Peyer's patch (tissue), 4 donors: ENCODE measurements around the gene NRIP1. TPM values are rescaled to one million over a fixed set of nuclear protein-coding genes. Genes with fewer than 3 reads are reported as not detected.

Experiments
- DNase-seq, 3 donors: peaks; one replicate each; pipeline ENCODE4 v3.0.0-alpha.2; 2017 to 2019
- H3K27ac ChIP-seq, 4 donors: fragments of 200-600 bp; sonication (generic); one replicate each; pipeline ENCODE4 v1.5.1; 2016 to 2019
- H3K27me3 ChIP-seq, 2 donors: fragments of 200-600 bp; sonication (generic); one replicate each; pipeline ENCODE4 v1.5.1; 2019
- H3K36me3 ChIP-seq, 3 donors: fragments of 200-600 bp; sonication (generic); one replicate each; pipeline ENCODE4 v1.5.1; 2016 to 2019
- H3K4me1 ChIP-seq, 4 donors: fragments of 200-600 bp; sonication (generic); one replicate each; pipeline ENCODE4 v1.5.1; 2016 to 2019
- H3K4me3 ChIP-seq, 4 donors: fragments of 200-600 bp; sonication (generic); 1 replicate in 3 of 4; 2 replicates in 1 of 4; pipeline ENCODE4 v1.5.1; 2016 to 2019; ENCODE audit warnings: mild to moderate bottlenecking in 1 of 4
- H3K9me3 ChIP-seq, 4 donors: fragments of 200-600 bp; sonication (generic); one replicate each; pipeline ENCODE4 v1.5.1; 2016 to 2019; ENCODE audit warnings: mild to moderate bottlenecking in 1 of 4
- CTCF ChIP-seq, 6 experiments: fragments of 450-650 bp in 4 of 6; fragments of 200-600 bp in 2 of 6; sonication (generic) in 1 of 6; IDR thresholded peaks; one replicate each; pipeline ENCODE4 v1.5.1; 2017 to 2019; ENCODE audit warnings: antibody characterized with exemption in 6 of 6, mild to moderate bottlenecking in 3 of 6, moderate library complexity in 1 of 6
- POLR2A ChIP-seq, 2 donors: fragments of 450-650 bp; IDR thresholded peaks; one replicate each; pipeline ENCODE4 v1.5.1; 2017; ENCODE audit warnings: antibody characterized with exemption in 2 of 2, mild to moderate bottlenecking in 2 of 2, moderate library complexity in 2 of 2
- total RNA-seq, 4 donors: library from RNA; depleted of rRNA; stranded (reverse); fragments of >200 nt; gene quantifications; one replicate each; pipeline ENCODE4 v1.1.0, GENCODE V29; 2016

The NRIP1 gene
- total RNA-seq, 4 donors from 2014 or later, result 37.4 to 72.9 (median 53.6) TPM

GRCh38 chr21:15000081-15000480, 64.7 kb downstream of the NRIP1 start:
- Histone ChIP-seq H3K27ac (no peak overlapping the region), H3K36me3 (no peaks in the 10 kb centered on the region), H3K27me3 (no peaks in the 10 kb centered on the region), H3K4me3 (no peak overlapping the region), H3K4me1 (peaks cover 0 to 38% (median 0%) of the 10 kb centered on the region in 4 donors), H3K9me3 (no peaks in the 10 kb centered on the region)
- no peak for TF ChIP-seq POLR2A (IDR thresholded peaks at IDR 0.05)
- no peak for TF ChIP-seq CTCF (IDR thresholded peaks at IDR 0.05)
- no peak for DNase-seq

- TF ChIP-seq POLR2A (IDR thresholded peaks at IDR 0.05), result no peak
- Histone ChIP-seq H3K4me3 (no peak overlapping the region), H3K4me1 (peaks cover 0 to 27% (median 0%) of the 10 kb centered on the region in 4 donors), H3K27ac (no peak overlapping the region), H3K27me3 (no peaks in the 10 kb centered on the region), H3K36me3 (no peaks in the 10 kb centered on the region), H3K9me3 (no peaks in the 10 kb centered on the region)
- no peak for DNase-seq
These were observed 66.0 kb downstream of the NRIP1 start for GRCh38 chr21:14998784-14999183.

GRCh38 chr21:14998336-14998735, 66.5 kb downstream of the NRIP1 start:
- no peak for DNase-seq

GRCh38 chr21:14995695-14996490, 68.9 kb downstream of the NRIP1 start:
- no peak for DNase-seq
- no peaks in the 10 kb centered on the region for H3K9me3 ChIP-seq
- TF ChIP-seq POLR2A (IDR thresholded peaks at IDR 0.05), result no peak
- TF ChIP-seq CTCF (IDR thresholded peaks at IDR 0.05), result no peak

More at GRCh38 chr21:14998336-14998735, 66.5 kb downstream of the NRIP1 start:
- Histone ChIP-seq H3K4me3 (no peak overlapping the region), H3K4me1 (peaks cover 0 to 23% (median 0%) of the 10 kb centered on the region in 4 donors), H3K27me3 (no peaks in the 10 kb centered on the region), H3K27ac (no peak overlapping the region), H3K9me3 (no peaks in the 10 kb centered on the region), H3K36me3 (no peaks in the 10 kb centered on the region)
- no peak for TF ChIP-seq POLR2A (IDR thresholded peaks at IDR 0.05)
- no peak for TF ChIP-seq CTCF (IDR thresholded peaks at IDR 0.05)

GRCh38 chr21:14995226-14995625, 69.6 kb downstream of the NRIP1 start:
- H3K4me1 ChIP-seq, result no peaks in the 10 kb centered on the region
- no peaks in the 10 kb centered on the region for H3K27me3 ChIP-seq
- no peak for TF ChIP-seq CTCF (IDR thresholded peaks at IDR 0.05)
- TF ChIP-seq POLR2A (IDR thresholded peaks at IDR 0.05), result no peak
- H3K36me3 ChIP-seq, result no peaks in the 10 kb centered on the region
- H3K4me3 ChIP-seq, result no peak overlapping the region
- H3K27ac ChIP-seq, result no peak overlapping the region
- DNase-seq, result no peak
- H3K9me3 ChIP-seq, result no peaks in the 10 kb centered on the region

More at GRCh38 chr21:14995695-14996490, 68.9 kb downstream of the NRIP1 start:
- H3K4me1 ChIP-seq, result peaks cover 0 to 1% (median 0%) of the 10 kb centered on the region in 4 donors
- H3K4me3 ChIP-seq, result no peak overlapping the region
- H3K27ac ChIP-seq, result no peak overlapping the region
- H3K27me3 ChIP-seq, result no peaks in the 10 kb centered on the region
- no peaks in the 10 kb centered on the region for H3K36me3 ChIP-seq

- Histone ChIP-seq H3K9me3 (no peaks in the 10 kb centered on the region), H3K27me3 (no peaks in the 10 kb centered on the region), H3K27ac (no peak overlapping the region), H3K4me3 (no peak overlapping the region), H3K36me3 (no peaks in the 10 kb centered on the region), H3K4me1 (no peaks in the 10 kb centered on the region)
- no peak for DNase-seq
- TF ChIP-seq POLR2A (IDR thresholded peaks at IDR 0.05) (no peak), CTCF (IDR thresholded peaks at IDR 0.05) (no peak)
These were observed 71.7 kb downstream of the NRIP1 start for GRCh38 chr21:14993115-14993514.
